Stimulated activated CD4-positive, alpha-beta T cell treated with anti-CD3 and anti-CD28 coated beads, TNF-alpha, amount 100 ng/mL, for 24 hours (primary cell): Measurements from ENCODE around the gene PIP4K2B.

Experiments
- DNase-seq, 3 experiments: peaks; one replicate each; pipeline ENCODE4 v3.0.0-alpha.2; 2020; ENCODE audit warnings: low read depth in 3 of 3

Gene PIP4K2B

DNA sequence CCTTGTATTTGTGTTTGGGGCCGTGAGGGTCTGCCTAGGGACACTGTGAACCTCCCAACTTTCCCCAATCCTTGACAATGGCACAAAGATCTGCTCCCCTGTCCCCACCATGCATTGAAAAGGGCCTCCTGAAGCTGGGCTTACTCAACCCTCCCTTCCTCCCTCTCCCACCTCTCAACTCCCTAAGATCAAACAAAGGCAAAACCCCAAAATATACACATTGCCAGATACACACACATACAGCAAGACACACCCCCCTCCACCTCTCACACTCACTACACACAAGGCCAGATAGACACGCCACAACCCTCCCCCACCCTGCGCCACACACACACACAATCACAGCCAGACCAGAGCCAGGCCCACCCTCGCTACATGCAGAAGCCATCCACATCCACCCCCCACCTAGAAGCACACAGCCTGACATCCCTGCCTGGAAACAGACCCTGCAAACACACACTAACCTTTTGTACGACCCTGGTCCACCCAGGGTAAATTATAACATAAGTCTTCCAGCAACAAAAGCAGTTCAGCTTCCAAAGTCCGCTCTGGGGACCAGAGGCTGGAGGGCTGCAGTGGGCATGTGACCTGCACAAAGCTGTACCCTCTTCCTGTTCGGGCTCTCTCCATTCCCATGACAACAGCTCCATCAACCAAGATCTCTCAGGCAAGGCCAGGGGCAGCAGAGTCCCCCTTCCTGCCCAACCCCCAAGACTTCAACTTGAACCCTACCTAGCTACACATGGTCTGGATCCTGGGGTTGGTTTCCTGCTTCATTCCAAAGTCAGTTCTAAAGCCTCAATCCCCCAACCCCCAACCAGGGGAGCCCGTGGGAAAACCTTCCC lies 53.1 kb downstream of the PIP4K2B start:
- DNase-seq, result no peak

DNA sequence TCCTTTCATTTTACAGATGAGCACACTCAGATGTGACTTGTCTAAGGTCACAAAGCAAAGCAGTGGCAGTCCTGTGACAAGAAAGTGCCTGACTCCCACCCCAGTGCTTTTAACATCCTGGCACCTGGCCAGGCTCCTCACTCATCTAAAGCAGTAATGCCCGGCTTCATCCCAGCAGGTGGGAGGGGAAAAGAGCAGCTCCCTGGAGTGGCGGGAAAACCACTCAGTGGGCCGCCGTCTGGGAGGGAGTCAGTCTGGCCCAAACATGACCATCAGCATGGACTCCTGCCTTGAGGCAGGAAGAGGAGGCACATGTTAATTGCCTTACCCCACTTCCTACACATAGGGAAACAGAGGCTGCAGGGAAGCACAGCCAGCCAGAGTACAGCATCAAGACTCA lies 53.8 kb downstream of the PIP4K2B start:
- no peak for DNase-seq

DNA sequence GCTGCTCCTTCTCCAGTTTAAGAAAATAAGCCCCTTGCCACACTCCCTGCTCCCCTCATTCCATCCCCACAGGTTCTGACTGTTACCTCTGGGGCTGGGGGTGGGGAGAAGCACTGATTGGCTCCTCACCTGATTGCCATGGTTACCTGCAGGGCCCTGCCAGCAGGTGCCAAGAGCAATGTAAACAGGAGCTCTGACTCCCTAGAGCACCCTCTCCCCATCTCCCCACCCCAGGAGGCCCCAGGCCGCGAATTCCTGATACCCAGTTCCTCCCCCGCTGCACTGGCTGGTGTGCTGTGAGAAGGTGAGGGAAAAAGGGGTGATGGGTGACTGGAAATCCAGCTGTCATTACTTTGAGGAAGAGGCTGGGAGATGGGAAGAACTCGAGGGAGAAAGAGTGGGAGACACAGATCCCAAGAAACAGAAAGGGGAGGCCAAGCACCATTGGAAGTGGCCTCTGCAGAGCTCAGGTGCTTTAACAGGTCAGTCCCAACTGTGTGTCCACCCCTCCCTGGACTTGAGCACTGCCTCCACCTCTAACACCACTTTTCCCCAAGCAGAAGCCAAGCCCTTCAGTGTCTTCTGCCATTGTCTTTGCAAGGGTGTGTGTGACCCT lies 55.7 kb downstream of the PIP4K2B start:
- no peak for DNase-seq

DNA sequence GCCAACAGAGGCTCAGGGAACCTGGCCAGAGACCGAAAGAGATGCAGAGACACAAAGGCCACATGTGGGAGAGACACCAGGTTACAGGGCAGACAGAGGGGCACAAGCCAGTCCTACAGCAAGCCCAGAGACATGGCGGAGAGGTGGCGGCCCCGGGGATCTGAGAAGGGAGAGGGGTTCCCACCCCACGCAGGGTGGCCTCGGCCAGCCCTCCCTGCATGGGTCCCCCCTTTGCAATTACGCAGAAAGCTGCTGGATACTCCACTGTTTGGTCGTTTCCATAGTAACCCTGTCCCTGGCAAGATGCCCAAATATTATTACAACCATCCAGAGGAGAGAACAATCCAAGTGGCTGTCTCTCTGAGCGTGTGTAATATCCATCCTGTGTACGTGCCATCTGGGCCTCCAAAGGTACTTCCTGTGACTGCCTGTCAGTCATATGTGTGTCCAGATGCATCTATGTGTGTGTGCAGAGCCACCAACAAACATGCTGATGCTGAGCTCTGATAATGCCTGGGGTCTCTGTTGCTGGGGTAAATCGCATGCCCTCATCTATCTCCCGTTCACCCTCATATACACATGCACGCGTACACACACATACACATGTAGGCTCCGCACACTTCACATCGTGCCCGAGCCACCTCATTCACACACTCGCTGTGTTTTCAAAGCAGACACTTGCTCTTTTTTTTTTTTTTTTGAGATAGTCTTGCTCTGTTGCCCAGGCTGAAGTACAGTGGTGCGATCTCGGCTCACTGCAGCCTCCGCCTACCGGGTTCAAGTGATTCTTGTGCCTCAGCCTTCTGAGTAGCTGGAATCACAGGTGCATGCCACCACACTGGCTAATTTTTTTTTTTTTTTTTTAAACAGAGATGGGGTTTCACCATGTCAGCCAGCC lies 56.7 kb downstream of the PIP4K2B start:
- no peak for DNase-seq

DNA sequence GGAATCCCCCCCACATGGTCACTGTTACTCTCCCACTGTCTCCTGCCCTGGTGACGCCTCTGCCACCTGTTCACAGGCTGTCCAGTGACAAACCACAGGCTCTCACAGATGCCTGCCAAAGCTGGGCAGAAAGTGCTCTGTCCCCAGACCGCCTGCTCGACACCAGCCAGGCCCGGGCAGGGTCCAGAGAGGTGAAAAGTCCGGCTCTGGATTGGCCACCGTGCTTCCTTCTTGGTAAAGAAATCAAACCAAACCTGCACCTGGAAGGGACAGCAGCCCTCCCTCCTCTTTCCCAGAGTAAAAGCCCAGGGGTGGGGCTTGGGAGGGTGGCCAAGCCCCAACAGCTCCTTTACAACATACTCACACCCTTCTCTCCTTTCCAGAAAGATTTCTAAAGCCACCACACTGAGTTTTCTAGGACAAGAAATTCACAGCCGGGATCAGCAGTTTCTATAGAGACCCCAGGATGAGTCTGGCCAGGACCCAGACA lies 57.4 kb downstream of the PIP4K2B start:
- DNase-seq, result no peak

DNA sequence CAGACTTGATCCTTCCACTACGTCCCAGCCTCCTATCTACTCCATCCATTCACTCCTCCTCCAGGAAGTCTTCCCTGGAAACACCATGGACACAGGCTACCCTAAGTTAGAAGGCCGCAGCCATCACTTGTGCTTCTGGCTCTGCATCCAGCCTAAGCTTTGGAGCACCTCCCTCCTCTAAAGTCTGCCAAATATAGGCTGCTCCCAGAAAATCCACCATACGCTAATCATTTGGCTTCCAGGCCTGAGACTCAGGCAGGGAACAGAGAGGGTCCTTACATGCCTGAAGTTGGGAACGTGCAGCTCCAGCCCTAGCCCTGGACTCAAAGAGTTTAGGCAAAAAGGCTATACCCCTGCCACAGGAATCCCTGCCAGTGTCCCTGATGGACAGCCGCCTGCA lies 57.9 kb downstream of the PIP4K2B start:
- DNase-seq, result no peak

DNA sequence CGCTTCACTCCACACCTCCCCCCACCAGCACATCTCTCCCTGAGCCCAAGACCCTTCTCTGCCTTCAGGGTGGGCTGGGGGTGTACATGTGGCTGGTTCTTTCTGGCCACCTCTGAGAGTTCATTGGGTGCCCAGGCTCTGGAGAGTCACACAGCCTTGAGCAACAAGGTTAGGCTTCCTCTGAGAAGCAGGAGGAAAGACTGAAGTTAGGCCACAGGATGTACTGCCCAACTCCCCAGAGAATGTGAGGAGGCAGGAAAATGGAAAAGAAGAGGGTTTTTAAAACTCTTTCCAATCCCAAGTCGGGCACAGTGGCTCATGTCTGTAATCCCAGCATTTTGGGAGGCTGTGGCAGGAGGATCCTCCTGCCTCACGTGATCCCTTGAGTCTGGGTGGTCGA lies 58.5 kb downstream of the PIP4K2B start:
- no peak for DNase-seq

DNA sequence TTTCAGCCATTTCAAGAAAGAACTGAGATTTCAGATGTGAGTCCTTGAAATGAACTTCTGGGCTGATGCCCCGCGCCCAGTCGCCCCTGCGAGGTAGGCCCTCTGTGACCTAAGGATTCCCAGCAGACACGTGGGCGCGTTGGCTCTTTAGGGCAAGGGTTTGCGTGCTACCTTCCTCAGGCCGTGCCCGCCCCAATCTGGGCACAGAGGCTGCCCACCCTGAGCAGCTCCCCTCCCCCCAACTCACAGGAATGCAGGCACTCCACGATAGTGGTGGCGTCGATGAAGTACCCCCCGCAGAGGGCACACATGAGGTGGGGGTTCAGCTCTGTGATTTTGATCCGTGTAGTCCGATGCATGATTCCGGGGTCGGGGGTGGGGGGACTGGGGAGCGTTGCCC lies 59.3 kb downstream of the PIP4K2B start:
- no peak for DNase-seq

DNA sequence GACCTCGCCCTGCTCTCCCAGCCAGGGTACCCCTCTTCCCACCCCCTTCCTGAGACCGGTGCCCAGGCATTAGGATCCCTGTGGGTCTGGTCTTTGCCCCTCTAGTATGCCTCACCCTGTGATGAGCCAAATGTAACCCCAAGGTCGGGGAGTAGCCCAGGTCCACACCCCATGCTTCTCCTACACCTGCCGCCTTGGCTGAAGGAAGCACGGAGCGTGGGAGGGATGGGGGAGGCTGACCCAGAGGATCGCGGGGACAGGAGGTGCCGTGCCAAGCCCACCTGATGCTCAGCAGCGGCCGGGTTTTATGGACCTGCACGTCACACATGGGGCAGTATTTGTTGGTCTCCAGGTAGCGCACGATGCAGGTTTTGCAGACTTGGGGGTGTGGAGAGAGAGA lies 60.1 kb downstream of the PIP4K2B start:
- no peak for DNase-seq

DNA sequence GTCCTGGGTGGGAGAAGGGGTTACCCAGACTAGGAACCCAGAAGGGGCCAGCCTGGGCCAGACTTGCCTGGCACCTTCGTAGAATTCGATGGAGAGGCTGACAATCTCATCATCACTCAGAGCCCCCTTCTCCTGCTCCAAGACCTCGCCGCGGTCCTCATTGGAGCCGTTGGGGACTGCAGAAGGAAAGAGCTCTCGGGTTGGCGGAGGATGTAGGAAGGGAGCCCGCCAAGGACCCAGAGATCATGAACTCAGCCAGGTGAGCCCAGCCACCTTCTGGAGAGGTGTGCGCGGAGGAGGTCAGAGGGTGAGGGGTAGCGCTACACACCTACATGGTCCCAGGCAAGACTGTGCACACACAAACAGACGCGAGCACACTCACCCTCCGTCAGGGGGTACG lies 60.7 kb downstream of the PIP4K2B start:
- DNase-seq, result no peak

DNA sequence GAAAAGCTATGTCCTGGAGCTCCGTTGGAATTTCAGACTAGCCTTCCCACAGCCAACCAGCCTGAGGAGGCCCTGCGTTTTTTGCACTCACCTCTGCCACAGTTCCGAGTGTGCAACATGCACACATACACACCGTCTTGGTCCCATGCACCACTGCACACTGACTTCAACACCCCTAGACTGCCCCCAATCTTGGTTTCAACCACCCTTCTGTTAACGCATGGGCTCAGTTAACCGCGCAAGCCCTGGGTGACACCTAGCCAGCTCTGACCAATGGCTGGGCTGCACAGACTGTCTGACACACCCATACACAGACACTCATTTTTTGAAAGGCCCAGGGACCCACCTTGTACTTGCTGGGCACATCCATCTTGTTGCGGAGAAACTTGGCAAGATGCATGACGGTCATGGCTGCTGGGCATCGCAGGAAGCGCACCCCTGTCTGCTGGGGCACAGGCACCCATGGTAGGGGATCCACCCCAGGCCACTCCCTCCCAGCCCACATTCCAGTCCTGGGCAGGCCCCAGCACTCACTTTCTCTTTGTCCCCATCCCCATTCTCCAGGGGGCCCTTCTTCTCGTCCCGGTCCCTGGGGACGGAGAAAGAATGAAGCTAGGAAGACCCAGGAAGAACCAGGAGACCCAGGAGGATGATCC lies 61.2 kb downstream of the PIP4K2B start:
- no peak for DNase-seq

DNA sequence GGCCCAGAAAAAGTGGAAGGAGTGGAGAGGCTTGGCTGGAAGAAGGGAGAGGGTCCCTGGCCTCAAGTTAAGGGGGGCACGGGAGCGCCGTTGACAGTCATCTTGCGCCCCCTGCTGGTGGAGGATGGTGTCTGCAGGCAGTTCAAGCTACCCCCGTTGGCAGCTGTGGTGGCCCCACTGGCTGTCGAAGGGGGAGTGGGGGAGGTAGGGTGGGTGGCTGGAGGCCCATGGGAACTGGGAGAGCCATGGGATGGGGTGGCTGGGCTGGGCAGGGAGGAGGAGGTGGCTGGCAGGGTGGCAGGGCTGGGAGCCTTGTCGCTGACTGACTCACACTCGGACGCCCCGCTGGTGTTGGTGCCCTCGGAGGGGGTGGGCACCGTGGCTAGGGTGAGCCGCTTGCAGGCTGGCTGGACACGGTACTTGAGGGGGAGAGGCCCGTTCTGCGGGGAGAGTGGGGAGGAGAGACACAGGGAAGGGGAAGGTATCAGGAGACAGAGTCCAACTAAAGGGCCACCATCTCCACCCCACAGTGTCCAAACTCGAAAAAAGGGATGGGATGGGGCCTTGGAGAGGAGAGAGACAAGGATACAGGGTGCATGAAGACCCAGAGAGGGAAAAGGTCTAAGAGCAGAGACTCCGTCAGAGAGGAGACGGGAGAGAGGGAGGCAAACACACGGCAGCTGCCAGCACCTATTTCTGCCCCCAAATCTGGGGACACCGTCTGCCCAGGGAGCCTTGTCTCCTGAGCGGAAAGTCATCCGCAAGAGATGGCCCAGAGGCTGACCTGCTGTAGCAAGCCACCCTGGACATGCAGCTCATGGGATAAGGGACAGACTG lies 64.0 kb downstream of the PIP4K2B start:
- DNase-seq, result peak; percentile 65 to 71 (median 70)

DNA sequence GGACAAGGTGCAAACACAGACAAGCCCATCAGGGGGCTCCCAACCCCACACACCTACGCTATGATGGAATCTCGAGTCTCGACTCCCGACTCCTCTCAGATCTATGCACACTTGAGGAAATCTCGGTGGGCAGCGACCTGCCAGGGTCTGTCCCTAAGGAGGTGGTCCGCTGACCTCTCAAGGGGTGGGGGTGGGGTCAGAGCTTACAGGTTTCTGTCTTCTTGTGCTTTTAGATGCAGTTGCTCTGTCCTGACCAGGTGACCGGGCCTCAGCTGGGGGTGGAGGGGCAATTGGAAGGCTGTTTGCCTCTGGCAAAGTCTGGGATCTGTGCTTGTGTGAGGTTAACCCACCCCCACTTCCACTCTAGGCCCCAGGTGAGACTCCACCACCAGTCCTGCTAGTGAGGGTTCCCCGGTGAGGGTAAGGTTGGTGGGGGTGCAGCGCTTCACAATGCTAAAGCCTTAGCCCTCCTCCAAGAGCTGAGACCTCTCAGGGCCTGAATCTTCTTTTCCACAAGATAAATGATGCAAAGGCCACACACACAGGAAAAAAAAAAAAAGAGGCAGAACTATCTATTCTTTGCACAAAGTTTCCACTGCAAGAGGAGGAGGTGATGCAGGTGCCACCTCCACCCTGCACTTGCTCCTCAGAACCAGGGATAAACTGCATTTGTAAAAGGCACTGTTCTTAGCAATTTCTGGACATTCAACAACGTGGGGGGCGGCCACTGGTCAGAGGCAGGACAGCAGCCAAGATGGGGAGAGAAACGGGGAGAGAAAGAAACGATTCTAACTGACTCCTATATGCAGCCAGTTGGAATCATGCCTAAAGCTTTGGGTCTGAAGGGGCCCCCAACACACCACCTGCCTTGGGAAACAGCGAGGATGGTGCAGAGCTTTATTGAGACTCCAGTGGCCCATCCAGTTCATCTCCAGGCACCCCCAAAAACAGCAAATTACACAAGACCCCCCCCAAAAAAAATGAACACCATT lies 65.1 kb downstream of the PIP4K2B start:
- DNase-seq, result no peak

DNA sequence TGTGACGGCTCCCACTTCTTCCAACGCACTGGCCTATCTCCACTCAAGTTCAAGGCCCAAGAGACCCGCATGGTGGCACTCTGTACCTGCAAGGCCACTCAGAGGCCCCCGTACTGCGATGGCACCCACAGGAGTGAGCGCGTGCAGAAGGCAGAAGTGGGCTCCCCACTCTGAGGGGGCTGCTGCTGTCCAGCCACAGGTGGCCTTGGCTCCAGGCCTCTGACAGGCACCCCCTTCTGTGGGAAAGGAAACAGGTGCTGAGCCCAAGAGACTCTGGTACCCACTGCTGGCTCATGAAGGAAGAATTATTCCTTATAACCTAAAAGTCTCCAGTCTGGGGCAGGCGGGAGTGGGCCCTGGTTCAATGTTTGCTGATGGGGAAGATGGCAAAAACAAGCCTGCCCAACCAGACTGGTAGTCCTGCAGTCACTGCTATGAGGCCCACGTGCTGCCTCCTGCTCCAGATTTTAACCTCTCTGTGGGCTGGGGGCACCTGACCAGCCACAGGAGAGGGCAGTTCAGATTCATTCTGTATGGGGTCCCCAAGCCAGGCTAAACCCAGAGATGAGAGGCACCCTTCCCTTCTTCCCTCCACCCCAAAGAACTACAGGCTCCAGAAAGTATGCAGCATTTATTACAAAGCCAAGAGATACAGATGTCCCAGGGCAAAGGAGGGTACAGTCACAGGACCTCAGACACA lies 65.9 kb downstream of the PIP4K2B start:
- DNase-seq, result no peak

DNA sequence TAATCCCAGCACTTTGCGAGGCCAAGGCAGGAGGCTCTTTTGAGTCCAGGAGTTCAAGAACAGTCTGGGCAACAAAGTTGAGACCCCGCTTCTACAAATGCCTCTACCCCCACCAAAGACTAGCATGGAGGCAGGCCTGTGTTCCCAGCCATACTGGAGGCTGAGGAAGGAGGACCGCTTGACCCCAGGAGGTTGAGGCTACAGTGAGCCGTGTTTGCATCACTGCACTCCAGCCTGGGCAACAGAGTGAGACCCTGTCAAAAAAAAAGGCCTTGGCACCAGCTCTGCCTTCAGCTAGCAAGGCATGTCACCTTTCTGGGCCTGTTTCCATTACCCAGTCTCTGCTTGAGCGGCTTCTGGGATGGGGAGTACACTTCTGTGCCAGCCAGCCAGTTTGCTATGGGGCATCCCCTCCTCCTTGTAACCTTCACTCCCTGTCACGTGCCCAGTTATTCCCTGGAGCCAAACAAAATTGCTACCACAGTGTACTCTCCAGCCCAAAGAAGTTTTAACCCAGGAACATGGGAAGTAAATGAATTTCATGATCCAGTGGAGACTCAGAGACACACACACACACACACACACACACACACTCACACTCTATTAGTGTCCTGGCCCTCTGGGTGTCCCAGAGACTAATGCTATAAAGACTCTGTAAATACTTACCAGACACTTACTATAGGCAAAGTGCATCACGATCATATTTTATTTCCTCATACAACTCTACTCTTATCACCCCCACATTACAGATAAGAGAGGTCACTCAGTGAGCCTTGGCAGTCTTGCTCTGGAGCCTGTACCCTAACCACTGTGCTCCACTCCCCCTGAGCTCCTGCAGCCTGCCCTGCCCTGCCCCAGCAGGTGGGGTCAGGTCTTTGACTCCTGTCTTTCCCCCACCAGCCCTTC lies 66.7 kb downstream of the PIP4K2B start:
- DNase-seq, result no peak

DNA sequence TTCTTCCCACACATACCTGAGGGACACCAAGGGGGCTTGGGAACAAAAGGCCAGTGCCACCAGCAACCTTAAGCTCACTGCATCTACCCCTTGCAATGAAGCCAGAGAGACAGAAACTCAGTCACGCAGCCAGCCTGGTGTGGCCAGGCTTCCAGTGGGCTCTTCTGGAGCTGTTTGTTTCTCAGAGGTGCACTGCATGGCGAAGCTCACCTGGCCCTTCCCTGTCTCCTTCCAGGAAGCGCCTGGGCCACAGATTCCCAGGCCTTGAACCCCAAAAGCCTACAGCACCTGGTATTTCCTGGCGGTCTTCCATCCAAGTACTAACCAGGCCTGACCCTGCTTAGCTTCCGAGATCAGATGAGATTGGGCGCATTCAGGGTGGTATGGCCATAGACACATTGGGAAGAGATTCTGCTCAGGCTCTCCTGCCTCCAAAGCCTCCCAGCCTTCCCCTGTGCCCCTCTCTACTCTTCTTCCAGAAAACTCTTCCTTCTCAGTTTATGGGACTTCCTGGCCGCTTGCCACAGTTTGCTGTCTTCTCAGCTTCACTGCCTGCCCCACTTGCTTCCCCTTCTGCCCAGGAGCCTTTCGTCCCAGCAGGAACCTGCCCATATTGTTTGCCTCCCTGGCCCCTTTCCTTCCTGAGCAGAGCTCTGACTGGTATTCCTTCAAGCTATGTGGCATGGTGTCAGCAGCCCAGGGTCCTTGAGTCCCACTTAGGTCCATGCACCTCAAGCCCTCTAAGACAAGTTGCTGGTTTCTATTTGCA lies 67.6 kb downstream of the PIP4K2B start:
- DNase-seq, result no peak
